Fibroblast of lung (primary cell): ENCODE results near the gene DENND1A. TPM values are rescaled to one million over a fixed set of nuclear protein-coding genes. Genes with fewer than 3 reads are reported as not detected.
"Not testable (repeated sequence)": the region's sequence is repeated elsewhere in the genome, so short reads cannot be mapped to it uniquely, and the experiment has no call there.

Experiments
- DNase-seq, 2 donors: peaks; one replicate each; pipeline versions ENCODE4 v3.0.0 to v3.0.0-alpha.2; 2010; ENCODE audit warnings: low read depth in 2 of 2
- H2AFZ ChIP-seq: 2 replicates; pipeline ENCODE4 v1.5.1; 2012; ENCODE audit warnings: low read length, control low read depth, inconsistent platforms
- H3K27ac ChIP-seq: 2 replicates; pipeline ENCODE4 v1.5.1; 2011; ENCODE audit warnings: low read length, control low read depth; ENCODE audit not compliant: insufficient read depth
- H3K27me3 ChIP-seq: 2 replicates; pipeline ENCODE4 v1.5.1; 2011; ENCODE audit warnings: mild to moderate bottlenecking, low read length; ENCODE audit not compliant: control insufficient read depth, insufficient read depth
- H3K36me3 ChIP-seq: 2 replicates; pipeline ENCODE4 v1.5.1; 2011; ENCODE audit warnings: low read length; ENCODE audit not compliant: control insufficient read depth, insufficient read depth
- H3K4me1 ChIP-seq: 2 replicates; pipeline ENCODE4 v1.5.1; 2011; ENCODE audit warnings: low read length; ENCODE audit not compliant: control insufficient read depth, insufficient read depth; ENCODE audit errors: extremely low read depth
- H3K4me2 ChIP-seq: 2 replicates; pipeline ENCODE4 v1.5.1; 2011; ENCODE audit warnings: low read length, control low read depth; ENCODE audit not compliant: insufficient read depth; ENCODE audit errors: extremely low read depth
- H3K4me3 ChIP-seq, 4 experiments: fragments of 200-600 bp in 1 of 4; sonication (generic) in 1 of 4; replicated peaks in 1 of 4; 2 replicates each; pipeline ENCODE4 v1.5.1; 2011 to 2016; ENCODE audit warnings: low read length in 4 of 4, low read depth in 3 of 4, mild to moderate bottlenecking in 3 of 4, control low read depth in 2 of 4, inconsistent platforms in 1 of 4, mixed read lengths in 1 of 4; ENCODE audit not compliant: insufficient read depth in 1 of 4; ENCODE audit errors: control extremely low read depth in 1 of 4
- H3K79me2 ChIP-seq: 2 replicates; pipeline ENCODE4 v1.5.1; 2012; ENCODE audit warnings: mild to moderate bottlenecking, low read length, inconsistent platforms; ENCODE audit not compliant: control insufficient read depth, insufficient read depth
- H3K9ac ChIP-seq: 2 replicates; pipeline ENCODE4 v1.5.1; 2011; ENCODE audit warnings: mild to moderate bottlenecking, low read length, control low read depth; ENCODE audit not compliant: insufficient read depth
- H3K9me3 ChIP-seq: 2 replicates; pipeline ENCODE4 v1.5.1; 2012; ENCODE audit warnings: low read depth, low read length; ENCODE audit not compliant: control insufficient read depth, insufficient read depth
- H4K20me1 ChIP-seq: 2 replicates; pipeline ENCODE4 v1.5.1; 2011; ENCODE audit warnings: low read length; ENCODE audit not compliant: control insufficient read depth, insufficient read depth; ENCODE audit errors: extremely low read depth
- CTCF ChIP-seq, 2 donors: IDR thresholded peaks in 1 of 2; conservative IDR thresholded peaks in 1 of 2; 1 replicate in 1 of 2; 2 replicates in 1 of 2; pipeline ENCODE4 v1.5.1; 2011 to 2012; ENCODE audit warnings: low read length in 2 of 2, control low read depth in 1 of 2, inconsistent platforms in 1 of 2, low read depth in 1 of 2, mild to moderate bottlenecking in 1 of 2
- EZH2 ChIP-seq: IDR thresholded peaks from 2 replicates; pipeline ENCODE4 v1.5.1; 2012; ENCODE audit warnings: low read length, control low read depth, mild to moderate bottlenecking; ENCODE audit errors: missing control alignments
- polyA plus RNA-seq, 2 donors: library from polyadenylated mRNA; depleted of rRNA in 1 of 2; stranded (reverse) in 1 of 2; unstranded in 1 of 2; fragments of >200 nt; gene quantifications; 2 replicates each; pipeline ENCODE4 v1.2.1, GENCODE V29; 2011 to 2012; ENCODE audit warnings: missing spikeins in 1 of 2
- total RNA-seq: library from RNA; depleted of rRNA; stranded (reverse); fragments of >200 nt; gene quantifications from 2 replicates; pipeline ENCODE4 v1.2.1, GENCODE V29; 2014

DENND1A gene
- total and polyA plus RNA-seq, 2 donors (not counting 1 experiment from before 2014, with no cell fraction given): 13.0 to 18.3 TPM

GRCh38 chr9:123639743-123640142 lies 290.2 kb downstream of the DENND1A start:
- no peak overlapping the region for H3K4me2 ChIP-seq
- no peaks in the 10 kb centered on the region for H3K27me3 ChIP-seq
- H3K4me3 ChIP-seq: no peak overlapping the region
- no peak overlapping the region for H3K9ac ChIP-seq
- no peak for TF ChIP-seq EZH2
- no peak for TF ChIP-seq CTCF (conservative IDR thresholded peaks at IDR 0.05 in 1 of 2, IDR thresholded peaks at IDR 0.05 in 1 of 2; ENCODE audit: low read depth in 1 of 2, low read length in 2 of 2)
- no peak for DNase-seq
- no peaks in the 10 kb centered on the region for H3K36me3 ChIP-seq
- H3K4me1 ChIP-seq: no peaks in the 10 kb centered on the region
- no peaks in the 10 kb centered on the region for H4K20me1 ChIP-seq
- no peak overlapping the region for H3K27ac ChIP-seq
- H3K9me3 ChIP-seq: no peaks in the 10 kb centered on the region
- H3K79me2 ChIP-seq: no peaks in the 10 kb centered on the region
- H2AFZ ChIP-seq: no peak overlapping the region

GRCh38 chr9:123637945-123638634 lies 291.8 kb downstream of the DENND1A start:
- Histone ChIP-seq H3K27ac (no peak overlapping the region), H3K4me2 (peak overlapping the region; percentile 60), H3K4me1 (no peaks in the 10 kb centered on the region), H3K9ac (no peak overlapping the region), H3K36me3 (no peaks in the 10 kb centered on the region), H3K9me3 (no peaks in the 10 kb centered on the region), H3K4me3 (peak overlapping the region in 2 of 4 experiments; percentile 12 to 69), H3K79me2 (no peaks in the 10 kb centered on the region), H2AFZ (no peak overlapping the region), H3K27me3 (no peaks in the 10 kb centered on the region), H4K20me1 (no peaks in the 10 kb centered on the region)
- TF ChIP-seq EZH2: no peak
- TF ChIP-seq CTCF (conservative IDR thresholded peaks at IDR 0.05 in 1 of 2, IDR thresholded peaks at IDR 0.05 in 1 of 2; ENCODE audit: low read depth in 1 of 2, low read length in 2 of 2): no peak
- peak in 1 of 2 donors; percentile 20 for DNase-seq

GRCh38 chr9:123637606-123637944 lies 292.4 kb downstream of the DENND1A start:
- H3K4me1 ChIP-seq: no peaks in the 10 kb centered on the region
- peak overlapping the region in 2 of 4 experiments; percentile 12 to 69 for H3K4me3 ChIP-seq
- no peak overlapping the region for H3K27ac ChIP-seq
- TF ChIP-seq EZH2: no peak
- no peak for TF ChIP-seq CTCF (conservative IDR thresholded peaks at IDR 0.05 in 1 of 2, IDR thresholded peaks at IDR 0.05 in 1 of 2; ENCODE audit: low read depth in 1 of 2, low read length in 2 of 2)
- H4K20me1 ChIP-seq: no peaks in the 10 kb centered on the region
- peak overlapping the region; percentile 60 for H3K4me2 ChIP-seq
- no peaks in the 10 kb centered on the region for H3K27me3 ChIP-seq
- no peak overlapping the region for H3K9ac ChIP-seq
- no peaks in the 10 kb centered on the region for H3K79me2 ChIP-seq
- peak; percentile 23 to 58 for DNase-seq
- no peak overlapping the region for H2AFZ ChIP-seq
- H3K36me3 ChIP-seq: no peaks in the 10 kb centered on the region
- H3K9me3 ChIP-seq: no peaks in the 10 kb centered on the region

GRCh38 chr9:123636805-123637204 lies 293.1 kb downstream of the DENND1A start:
- H3K4me2 ChIP-seq, H3K36me3 ChIP-seq, H3K9ac ChIP-seq, H3K4me3 ChIP-seq, H3K27me3 ChIP-seq, H3K4me1 ChIP-seq, H3K27ac ChIP-seq, H3K79me2 ChIP-seq, DNase-seq, H2AFZ ChIP-seq, H4K20me1 ChIP-seq, H3K9me3 ChIP-seq: not testable (repeated sequence)
